GM12878 (cell line): ENCODE data around the gene ERCC2. TPM values are rescaled to one million over a fixed set of nuclear protein-coding genes. Genes with fewer than 3 reads are reported as not detected.

Source experiments
- ATAC-seq: fragments of 200-7000 bp; cut with Tn5 transposase; 3 replicates; pipeline ENCODE4 v1.9.1; 2020; ENCODE audit warnings: mild to moderate bottlenecking, moderate library complexity
- BruUV-seq: library from RNA; stranded (reverse); fragments of 400-500 nt; replicated peaks from 2 replicates; lab custom pipeline; 2021; lab: Mats Ljungman, UMichigan
- CTCF ChIA-PET: fragments of 300-600 bp; sonication (Branson Sonifier 250); formaldehyde crosslinking; extraction: SDS; loops from one replicate; lab custom pipeline; 2021; ENCODE audit warnings: inconsistent platforms; lab: Yijun Ruan, JAX
- POLR2A ChIA-PET: fragments of 350-600 bp; formaldehyde crosslinking; extraction: SDS; loops from one replicate; lab custom pipeline; 2021; ENCODE audit warnings: inconsistent platforms; lab: Charles Lee
- RAD21 ChIA-PET: fragments of 300-600 bp; sonication (Branson Sonifier 250); formaldehyde crosslinking; loops from one replicate; lab custom pipeline; 2023; ENCODE audit warnings: antibody characterized with exemption; ENCODE audit not compliant: unreplicated experiment; lab: Charles Lee
- SMC1A ChIA-PET: fragments of 300-600 bp; sonication (Branson Sonifier 250); formaldehyde crosslinking; loops from one replicate; lab custom pipeline; 2023; ENCODE audit not compliant: unreplicated experiment, uncharacterized antibody; lab: Charles Lee
- DNase-seq: peaks from one replicate; pipeline ENCODE4 v3.0.0-alpha.2; 2011; ENCODE audit warnings: low read depth, low spot score
- FAIRE-seq: peaks from 3 replicates; lab custom pipeline; 2011; peaks lifted over from hg19 to GRCh38; lab: Jason Lieb, UNC
- H2AFZ ChIP-seq: 2 replicates; pipeline ENCODE4 v1.6.0; 2011; ENCODE audit warnings: low read depth, low read length, control low read depth; ENCODE audit not compliant: control insufficient read depth
- H3K27ac ChIP-seq: 2 replicates; pipeline ENCODE4 v1.5.1; 2011; ENCODE audit warnings: control low read depth; ENCODE audit not compliant: control insufficient read depth, insufficient read depth
- H3K27me3 ChIP-seq, 2 experiments: replicated peaks in 1 of 2; 2 replicates each; pipeline versions ENCODE4 v1.6.0 to v1.6.1; 2011; ENCODE audit warnings: low read length in 1 of 2; ENCODE audit not compliant: control insufficient read depth in 2 of 2, insufficient read depth in 2 of 2
- H3K36me3 ChIP-seq, 2 experiments: 2 replicates each; pipeline ENCODE4 v1.5.1; 2011; ENCODE audit warnings: low read length in 1 of 2; ENCODE audit not compliant: control insufficient read depth in 2 of 2, insufficient read depth in 2 of 2
- H3K4me1 ChIP-seq: 2 replicates; pipeline ENCODE4 v1.6.1; 2011; ENCODE audit warnings: mild to moderate bottlenecking, low read length, moderate library complexity, mixed read lengths; ENCODE audit not compliant: control insufficient read depth, insufficient read depth
- H3K4me2 ChIP-seq: 2 replicates; pipeline ENCODE4 v1.6.0; 2011; ENCODE audit warnings: control low read depth; ENCODE audit not compliant: control insufficient read depth, insufficient read depth
- H3K4me3 ChIP-seq: fragments of 200-600 bp; sonication (generic); 2 replicates; pipeline ENCODE4 v1.5.1; 2016
- H3K79me2 ChIP-seq: 2 replicates; pipeline ENCODE4 v1.6.0; 2011; ENCODE audit warnings: low read length; ENCODE audit not compliant: control insufficient read depth, insufficient read depth
- H3K9ac ChIP-seq: 2 replicates; pipeline ENCODE4 v1.8.0; 2011; ENCODE audit warnings: low read length, control low read depth, mixed read lengths; ENCODE audit not compliant: control insufficient read depth, insufficient read depth
- H3K9me3 ChIP-seq: replicated peaks from 3 replicates; pipeline ENCODE4 v1.5.1; 2011; ENCODE audit warnings: mild to moderate bottlenecking, low read length; ENCODE audit not compliant: control insufficient read depth, insufficient read depth
- H4K20me1 ChIP-seq: 2 replicates; pipeline ENCODE4 v1.6.0; 2011; ENCODE audit not compliant: control insufficient read depth, insufficient read depth
- BCL11A ChIP-seq: IDR thresholded peaks from 2 replicates; pipeline ENCODE4 v1.6.1; 2011; ENCODE audit warnings: low read depth, low read length
- BRCA1 ChIP-seq: IDR thresholded peaks from 2 replicates; pipeline ENCODE4 v1.6.1; 2011; ENCODE audit warnings: low read depth, low read length, improper control_type of control experiment
- CBX5 ChIP-seq: sonication (generic); IDR thresholded peaks from 2 replicates; pipeline ENCODE4 v1.6.1; 2016; ENCODE audit warnings: low read depth, moderate library complexity, mild to moderate bottlenecking, inconsistent platforms
- CHD1 ChIP-seq: IDR thresholded peaks from 2 replicates; pipeline ENCODE4 v1.6.1; 2012; ENCODE audit warnings: low read depth, low read length, improper control_type of control experiment
- CREB1 ChIP-seq: IDR thresholded peaks from 2 replicates; pipeline ENCODE4 v1.6.1; 2012; ENCODE audit warnings: low read depth, mild to moderate bottlenecking, inconsistent platforms
- ESRRA ChIP-seq: IDR thresholded peaks from 2 replicates; pipeline ENCODE4 v1.6.1; 2012; ENCODE audit warnings: mild to moderate bottlenecking, low read length, improper control_type of control experiment
- ETV6 ChIP-seq, 2 experiments: fragments of 450-650 bp in 1 of 2; IDR thresholded peaks in 1 of 2; conservative IDR thresholded peaks in 1 of 2; 2 replicates each; pipeline ENCODE4 v1.6.1; 2014; ENCODE audit warnings: antibody characterized with exemption in 1 of 2, borderline replicate concordance in 1 of 2, low read depth in 1 of 2, mild to moderate bottlenecking in 1 of 2, moderate library complexity in 1 of 2
- IRF3 ChIP-seq: fragments of 450-650 bp; IDR thresholded peaks from 2 replicates; pipeline ENCODE4 v1.6.1; 2014; ENCODE audit warnings: mild to moderate bottlenecking
- MYC ChIP-seq: IDR thresholded peaks from 2 replicates; pipeline ENCODE4 v1.6.1; 2011; ENCODE audit warnings: mild to moderate bottlenecking, low read length, moderate library complexity, inconsistent platforms; ENCODE audit not compliant: insufficient read depth, insufficient replicate concordance, insufficient read length, severe bottlenecking
- NR2F1 ChIP-seq: fragments of 450-650 bp; conservative IDR thresholded peaks from 2 replicates; pipeline ENCODE4 v1.6.1; 2017; ENCODE audit warnings: mild to moderate bottlenecking
- PKNOX1 ChIP-seq: fragments of 450-650 bp; IDR thresholded peaks from 2 replicates; pipeline ENCODE4 v1.6.1; 2016; ENCODE audit warnings: mild to moderate bottlenecking
- PML ChIP-seq: IDR thresholded peaks from 2 replicates; pipeline ENCODE4 v1.6.1; 2012; ENCODE audit warnings: low read length, inconsistent platforms
- POLR2A ChIP-seq: IDR thresholded peaks from 2 replicates; pipeline ENCODE4 v1.6.1; 2011; ENCODE audit warnings: low read depth, mild to moderate bottlenecking, low read length
- POLR2AphosphoS5 ChIP-seq: IDR thresholded peaks from 2 replicates; pipeline ENCODE4 v1.6.1; 2011; ENCODE audit warnings: mild to moderate bottlenecking, low read length, inconsistent platforms
- RELA ChIP-seq: fragments of 450-650 bp; IDR thresholded peaks from 2 replicates; pipeline ENCODE4 v1.8.0; 2014; ENCODE audit warnings: borderline replicate concordance; ENCODE audit not compliant: partially characterized antibody
- RFX5 ChIP-seq: IDR thresholded peaks from 2 replicates; pipeline ENCODE4 v1.6.1; 2011; ENCODE audit warnings: low read depth, low read length, improper control_type of control experiment
- SPI1 ChIP-seq: IDR thresholded peaks from 2 replicates; pipeline ENCODE4 v1.6.1; 2011; ENCODE audit warnings: low read depth, mild to moderate bottlenecking, low read length, moderate library complexity, borderline replicate concordance; ENCODE audit not compliant: insufficient read depth
- SREBF1 ChIP-seq: IDR thresholded peaks from 2 replicates; pipeline ENCODE4 v1.6.1; 2012; ENCODE audit warnings: mild to moderate bottlenecking, low read length
- SUZ12 ChIP-seq: fragments of 200-600 bp; sonication (generic); IDR thresholded peaks from one replicate; pipeline ENCODE4 v1.6.1; 2018; ENCODE audit warnings: antibody characterized with exemption, mild to moderate bottlenecking; ENCODE audit not compliant: unreplicated experiment
- ZNF622 ChIP-seq: fragments of 450-650 bp; IDR thresholded peaks from 2 replicates; pipeline ENCODE4 v1.6.1; 2017; ENCODE audit warnings: mild to moderate bottlenecking, inconsistent platforms
- WGBS: methylation state at CpG from one replicate; pipeline ENCODE4 v1.1.6; 2016; ENCODE audit warnings: low lambda C conversion rate; ENCODE audit not compliant: insufficient replicate concordance, insufficient coverage; ENCODE audit errors: missing lambda C conversion rate; 5-methylcytosine and 5-hydroxymethylcytosine counted together
- in situ Hi-C: fragments of 300-500 bp; cut with MboI; formaldehyde crosslinking; loops from 9 replicates; pipeline ENCODE4 v1.14.3; 2018; ENCODE audit warnings: mixed read lengths
- intact Hi-C: fragments of 100-400 bp; cut with micrococcal nuclease; formaldehyde crosslinking; loops from one replicate; pipeline ENCODE4 v1.14.2; 2022; ENCODE audit not compliant: unreplicated experiment
- polyA plus RNA-seq, 11 experiments: library from polyadenylated mRNA; depleted of rRNA in 4 of 11; unstranded in 6 of 11; stranded (reverse) in 5 of 11; fragments of >200 nt; fragmentation: Nextera tagmentation in 4 of 11; fragmentation: Illumina TruSeq in 1 of 11; extraction: Ambion mirVana in 4 of 11; extraction: Trizol in 1 of 11; gene quantifications; 1 replicate in 1 of 11; 2 replicates in 10 of 11; pipeline versions ENCODE4 v1.2.1 to v1.2.3, GENCODE V29; 2011 to 2016; ENCODE audit warnings: inconsistent platforms in 2 of 11, missing spikeins in 2 of 11, low read depth in 1 of 11
- total RNA-seq, 4 experiments: library from RNA; depleted of rRNA in 3 of 4; stranded (reverse); fragments of >200 nt in 3 of 4; fragmentation: Illumina TruSeq in 1 of 4; extraction: Trizol in 1 of 4; gene quantifications; 2 replicates each; pipeline versions ENCODE4 v1.2.1 to v1.2.3, GENCODE V29; 2013 to 2021

ERCC2 gene
- total and polyA plus RNA-seq, 10 of the 15 experiments (the other 5 are each of a cell fraction or from before 2014, with no cell fraction given), result 1.3 to 40.1 (median 15.6) TPM

GRCh38 chr19:45364696-45365095 is 5.7 kb downstream of the ERCC2 start (continued):
- no peak for TF ChIP-seq SREBF1
- TF ChIP-seq BCL11A, result no peak
- TF ChIP-seq ESRRA, result no peak
- no peak for TF ChIP-seq PKNOX1
- TF ChIP-seq MYC, result no peak

- Histone ChIP-seq H3K79me2 (peaks cover 2% of the 10 kb centered on the region), H3K4me2 (no peak overlapping the region), H4K20me1 (no peaks in the 10 kb centered on the region), H3K9me3 (no peaks in the 10 kb centered on the region), H3K36me3 (peaks cover 0 to 4% of the 10 kb centered on the region in 2 experiments; a peak in 2 of 4 replicates), H3K4me3 (no peak overlapping the region), H3K4me1 (no peaks in the 10 kb centered on the region; the same call in 1 of the 2 replicates), H2AFZ (no peak overlapping the region), H3K27me3 (no peaks in the 10 kb centered on the region), H3K27ac (no peak overlapping the region), H3K9ac (no peak overlapping the region)
- BruUV-seq, result no TSS peak
- ATAC-seq (no peak), DNase-seq (no peak), FAIRE-seq (no peak)
- ChIA-PET SMC1A (no interaction called here), POLR2A (no interaction called here), CTCF (no interaction called here), RAD21 (no interaction called here)
- intact Hi-C loops (no loop called here), in situ Hi-C loops (no loop called here)
- WGBS, result 96% methylated on average over 28 of the region's 44 CpGs
- TF ChIP-seq RFX5, result no peak
- TF ChIP-seq RELA, result no peak
- no peak for TF ChIP-seq PKNOX1
- no peak for TF ChIP-seq MYC
- TF ChIP-seq POLR2AphosphoS5, result no peak
- TF ChIP-seq IRF3, result no peak
- no peak for TF ChIP-seq ETV6 (conservative IDR thresholded peaks at IDR 0.05 in 1 of 2, IDR thresholded peaks at IDR 0.05 in 1 of 2; ENCODE audit: borderline replicate concordance in 1 of 2, low read depth in 1 of 2)
- no peak for TF ChIP-seq NR2F1
- TF ChIP-seq CREB1, result no peak
- no peak for TF ChIP-seq CBX5
- TF ChIP-seq SUZ12, result no peak
- no peak for TF ChIP-seq CHD1
- TF ChIP-seq BRCA1, result no peak
- TF ChIP-seq ZNF622, result no peak
- no peak for TF ChIP-seq SPI1
- TF ChIP-seq POLR2A, result no peak
- TF ChIP-seq PML, result no peak
Measured at GRCh38 chr19:45363861-45364459, 6.4 kb downstream of the ERCC2 start.
